Endothelial cell of umbilical vein (primary cell): ENCODE data around the gene LOXL1.

Source experiments
- EZH2 ChIP-seq: IDR thresholded peaks from 2 replicates; pipeline ENCODE4 v1.6.1; 2012; ENCODE audit warnings: borderline replicate concordance, low read depth, mild to moderate bottlenecking, moderate library complexity, low read length, inconsistent platforms; ENCODE audit not compliant: severe bottlenecking
- FOS ChIP-seq: IDR thresholded peaks from 2 replicates; pipeline ENCODE4 v1.6.1; 2011; ENCODE audit warnings: mild to moderate bottlenecking, low read length, moderate library complexity, borderline replicate concordance; ENCODE audit not compliant: insufficient read depth
- GATA2 ChIP-seq: IDR thresholded peaks from 2 replicates; pipeline ENCODE4 v1.7.0; 2011; ENCODE audit warnings: low read depth, mild to moderate bottlenecking, moderate library complexity, mixed read lengths, low read length; ENCODE audit not compliant: insufficient read length, insufficient read depth
- JUN ChIP-seq: IDR thresholded peaks from 2 replicates; pipeline ENCODE4 v1.6.1; 2011; ENCODE audit warnings: borderline replicate concordance, low read depth; ENCODE audit not compliant: insufficient read length, insufficient read depth
- MAX ChIP-seq: IDR thresholded peaks from 2 replicates; pipeline ENCODE4 v1.6.1; 2011; ENCODE audit not compliant: insufficient read depth, insufficient read length
- MYC ChIP-seq: IDR thresholded peaks from one replicate; pipeline ENCODE4 v1.6.1; 2011; ENCODE audit warnings: mild to moderate bottlenecking, low read depth, low read length
- POLR2A ChIP-seq: IDR thresholded peaks from 2 replicates; pipeline ENCODE4 v1.6.1; 2012; ENCODE audit warnings: low read depth, mild to moderate bottlenecking, control low read depth, low read length
- POLR2AphosphoS5 ChIP-seq: IDR thresholded peaks from 2 replicates; pipeline ENCODE4 v1.6.1; 2012; ENCODE audit warnings: low read depth, mild to moderate bottlenecking, control low read depth, low read length, moderate library complexity; ENCODE audit not compliant: insufficient read depth
- TF ChIP-seq, protein P1 (sequence below), 2 donors: IDR thresholded peaks; 1 replicate in 1 of 2; 2 replicates in 1 of 2; pipeline ENCODE4 v1.5.1; 2011; ENCODE audit warnings: low read length in 2 of 2, mild to moderate bottlenecking in 2 of 2, moderate library complexity in 2 of 2, control low read depth in 1 of 2, inconsistent platforms in 1 of 2, low read depth in 1 of 2; ENCODE audit not compliant: insufficient read depth in 1 of 2; ENCODE audit errors: extremely low read depth in 1 of 2

DNA sequence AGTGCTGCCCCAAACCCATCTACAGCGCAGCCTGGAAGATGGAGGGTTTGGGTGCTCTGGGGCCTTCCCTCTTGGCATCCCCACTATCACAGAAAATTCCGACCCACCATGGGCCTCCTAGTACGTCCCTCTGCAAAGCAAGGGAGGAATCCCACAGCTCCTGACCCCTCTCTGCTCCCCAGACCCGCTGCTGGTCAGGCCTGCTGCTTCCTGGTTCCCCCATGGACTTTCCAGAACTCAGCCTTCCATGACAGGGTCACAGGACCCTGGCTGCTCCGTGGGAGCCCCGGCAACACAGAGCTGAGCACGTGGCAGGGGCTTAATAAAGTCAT is 3.1 kb upstream of the LOXL1 start:
- no peak for TF ChIP-seq EZH2
- no peak for TF ChIP-seq POLR2AphosphoS5
- TF ChIP-seq POLR2A = no peak
- TF ChIP-seq, protein P1, sequence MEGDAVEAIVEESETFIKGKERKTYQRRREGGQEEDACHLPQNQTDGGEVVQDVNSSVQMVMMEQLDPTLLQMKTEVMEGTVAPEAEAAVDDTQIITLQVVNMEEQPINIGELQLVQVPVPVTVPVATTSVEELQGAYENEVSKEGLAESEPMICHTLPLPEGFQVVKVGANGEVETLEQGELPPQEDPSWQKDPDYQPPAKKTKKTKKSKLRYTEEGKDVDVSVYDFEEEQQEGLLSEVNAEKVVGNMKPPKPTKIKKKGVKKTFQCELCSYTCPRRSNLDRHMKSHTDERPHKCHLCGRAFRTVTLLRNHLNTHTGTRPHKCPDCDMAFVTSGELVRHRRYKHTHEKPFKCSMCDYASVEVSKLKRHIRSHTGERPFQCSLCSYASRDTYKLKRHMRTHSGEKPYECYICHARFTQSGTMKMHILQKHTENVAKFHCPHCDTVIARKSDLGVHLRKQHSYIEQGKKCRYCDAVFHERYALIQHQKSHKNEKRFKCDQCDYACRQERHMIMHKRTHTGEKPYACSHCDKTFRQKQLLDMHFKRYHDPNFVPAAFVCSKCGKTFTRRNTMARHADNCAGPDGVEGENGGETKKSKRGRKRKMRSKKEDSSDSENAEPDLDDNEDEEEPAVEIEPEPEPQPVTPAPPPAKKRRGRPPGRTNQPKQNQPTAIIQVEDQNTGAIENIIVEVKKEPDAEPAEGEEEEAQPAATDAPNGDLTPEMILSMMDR (IDR thresholded peaks at IDR 0.05; ENCODE audit: extremely low read depth in 1 of 2, insufficient read depth in 1 of 2, low read depth in 1 of 2, low read length in 2 of 2) = no peak
- no peak for TF ChIP-seq FOS
- no peak for TF ChIP-seq GATA2
- TF ChIP-seq JUN = no peak
- TF ChIP-seq MAX = no peak
- no peak for TF ChIP-seq MYC
